GM12865 (cell line): ENCODE data around the gene SPATS2.

Experiments
- DNase-seq: peaks from one replicate; pipeline ENCODE4 v3.0.0; 2010; ENCODE audit warnings: low read depth
- H3K4me3 ChIP-seq: 2 replicates; pipeline ENCODE4 v1.5.1; 2011; ENCODE audit warnings: mild to moderate bottlenecking, low read depth, low read length, control low read depth
- CTCF ChIP-seq: IDR thresholded peaks from 2 replicates; pipeline ENCODE4 v1.5.1; 2011; ENCODE audit warnings: low read length, control low read depth, low read depth, inconsistent platforms; ENCODE audit not compliant: insufficient read depth; ENCODE audit errors: missing control alignments

Gene SPATS2

GRCh38 chr12:49346659-49347310, 20.5 kb upstream of the SPATS2 start, which contains the start of gene DNAJC22:
DNAJC22 (plus strand) TSS chr12:49346888; CDS start chr12:49348873, 1,985 bp downstream.
- peak; percentile 35 for DNase-seq
- peak within 1 kb of the TSS; percentile 29 for H3K4me3 ChIP-seq
- TF ChIP-seq CTCF, result no peak

GRCh38 chr12:49347311-49348193, 19.7 kb upstream of the SPATS2 start:
- H3K4me3 ChIP-seq, result peak overlapping the region; percentile 12
- TF ChIP-seq CTCF, result peak; percentile 88
- peak; percentile 71 for DNase-seq

GRCh38 chr12:49348781-49349180, 18.5 kb upstream of the SPATS2 start:
- no peak for DNase-seq
- H3K4me3 ChIP-seq, result no peak overlapping the region
- TF ChIP-seq CTCF, result no peak

GRCh38 chr12:49349266-49349665, 18.0 kb upstream of the SPATS2 start:
- no peak for TF ChIP-seq CTCF
- no peak overlapping the region for H3K4me3 ChIP-seq
- no peak for DNase-seq

- no peak for DNase-seq
- no peak for TF ChIP-seq CTCF
- no peak overlapping the region for H3K4me3 ChIP-seq
Measured at GRCh38 chr12:49352351-49352750, 14.9 kb upstream of the SPATS2 start.

GRCh38 chr12:49355913-49356312, 11.3 kb upstream of the SPATS2 start:
- no peak for DNase-seq
- no peak for TF ChIP-seq CTCF
- no peak overlapping the region for H3K4me3 ChIP-seq
